Testis (tissue), 2 donors: Measurements from ENCODE around the gene TXNRD3.

Experiments used
- CTCF ChIP-seq, 3 experiments: fragments of 450-650 bp in 2 of 3; fragments of 200-600 bp in 1 of 3; sonication (generic) in 1 of 3; IDR thresholded peaks; one replicate each; pipeline ENCODE4 v1.5.1; 2016 to 2019; ENCODE audit warnings: antibody characterized with exemption in 3 of 3, mild to moderate bottlenecking in 2 of 3, moderate library complexity in 1 of 3
- POLR2A ChIP-seq: fragments of 450-650 bp; IDR thresholded peaks from one replicate; pipeline ENCODE4 v1.6.1; 2017; ENCODE audit warnings: antibody characterized with exemption, mild to moderate bottlenecking, moderate library complexity

- no peak for TF ChIP-seq CTCF (IDR thresholded peaks at IDR 0.05)
- TF ChIP-seq POLR2A: no peak
Observed at GRCh38 chr3:126609909-126610308, 45.0 kb downstream of the TXNRD3 start.
